Duodenal mucosa (tissue), 2 donors: ENCODE measurements around the gene SNAP47.

ENCODE experiments used
- H3K27ac ChIP-seq: one replicate; pipeline ENCODE4 v1.7.0; 2013; ENCODE audit warnings: low read depth, low read length
- H3K27me3 ChIP-seq, 2 donors: one replicate each; pipeline ENCODE4 v1.7.0; 2013; ENCODE audit warnings: low read length in 2 of 2, control low read depth in 1 of 2; ENCODE audit not compliant: insufficient read depth in 2 of 2, control insufficient read depth in 1 of 2
- H3K36me3 ChIP-seq, 2 donors: one replicate each; pipeline ENCODE4 v1.7.0; 2013; ENCODE audit warnings: low read length in 2 of 2, control low read depth in 1 of 2; ENCODE audit not compliant: insufficient read depth in 2 of 2, control insufficient read depth in 1 of 2
- H3K4me1 ChIP-seq, 2 donors: one replicate each; pipeline ENCODE4 v1.7.0; 2013; ENCODE audit warnings: low read length in 2 of 2, control low read depth in 1 of 2; ENCODE audit not compliant: insufficient read depth in 2 of 2, control insufficient read depth in 1 of 2
- H3K4me3 ChIP-seq, 2 donors: one replicate each; pipeline ENCODE4 v1.7.0; 2013; ENCODE audit warnings: low read length in 2 of 2, low read depth in 1 of 2
- H3K9ac ChIP-seq, 2 donors: one replicate each; pipeline ENCODE4 v1.7.0; 2013; ENCODE audit warnings: low read length in 2 of 2, low read depth in 1 of 2
- H3K9me3 ChIP-seq, 2 donors: one replicate each; pipeline ENCODE4 v1.7.0; 2013; ENCODE audit warnings: low read length in 2 of 2, control low read depth in 1 of 2; ENCODE audit not compliant: control insufficient read depth in 1 of 2

The SNAP47 gene

DNA sequence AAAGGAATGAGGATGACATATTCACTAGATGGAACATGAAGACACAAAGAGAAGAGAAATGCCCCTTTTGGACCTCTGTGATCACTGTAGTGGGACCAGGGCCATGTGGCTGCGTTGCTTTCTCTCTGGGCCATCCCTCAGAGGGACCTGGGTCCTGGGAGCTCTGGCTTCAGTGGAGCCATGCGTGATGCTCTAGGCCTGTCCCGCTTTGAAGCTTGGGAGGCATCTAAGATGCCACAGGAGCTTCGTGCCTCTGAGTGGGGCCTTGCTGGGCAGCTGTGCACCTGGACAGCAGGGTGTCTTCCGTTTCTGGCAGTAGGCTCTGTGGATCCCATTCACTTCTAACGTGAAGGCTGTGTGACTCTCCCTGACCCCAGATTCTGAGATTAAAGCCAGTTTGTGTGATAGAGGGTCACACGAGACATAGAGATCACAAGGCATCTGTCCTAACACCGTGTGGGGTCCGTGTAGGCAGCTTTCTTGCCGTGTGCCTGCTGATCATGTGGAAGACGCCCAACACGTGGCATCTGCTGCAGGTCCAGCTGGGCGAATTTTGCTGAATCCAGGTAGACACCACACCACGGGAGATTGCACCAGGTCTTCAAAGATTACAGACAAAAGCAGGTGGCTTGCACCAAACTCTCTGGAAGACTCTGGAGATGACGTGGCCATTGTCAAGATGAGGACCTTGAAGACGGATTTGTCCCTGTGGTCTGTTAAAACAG, 63.0 kb downstream of the SNAP47 start:
- no peaks in the 10 kb centered on the region for H3K27me3 ChIP-seq
- H3K9me3 ChIP-seq = no peaks in the 10 kb centered on the region
- H3K4me3 ChIP-seq = no peak overlapping the region
- no peaks in the 10 kb centered on the region for H3K4me1 ChIP-seq
- H3K9ac ChIP-seq = no peak overlapping the region
- H3K27ac ChIP-seq = no peak overlapping the region
- no peaks in the 10 kb centered on the region for H3K36me3 ChIP-seq

DNA sequence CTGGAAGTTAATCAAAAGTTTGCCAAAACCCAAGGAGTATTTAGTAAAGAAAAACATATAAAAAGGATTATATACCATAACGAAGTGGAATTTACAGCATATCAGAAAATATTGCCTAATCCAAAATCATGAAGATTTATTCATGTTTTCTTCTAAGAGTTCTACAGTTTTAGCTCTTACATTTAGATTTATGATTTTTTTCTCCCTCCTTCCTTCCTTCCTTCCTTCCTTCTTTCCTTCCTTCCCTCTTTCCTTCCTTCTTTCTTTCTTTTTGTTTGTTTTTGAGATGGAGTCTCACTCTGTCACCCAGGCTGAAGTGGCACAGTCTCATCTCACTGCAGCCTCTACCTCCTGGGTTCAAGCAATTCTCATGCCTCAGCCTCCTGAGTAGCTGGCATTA, 64.5 kb downstream of the SNAP47 start:
- Histone ChIP-seq H3K4me1 (no peaks in the 10 kb centered on the region), H3K36me3 (no peaks in the 10 kb centered on the region), H3K4me3 (no peak overlapping the region), H3K27me3 (no peaks in the 10 kb centered on the region), H3K9me3 (no peaks in the 10 kb centered on the region), H3K27ac (no peak overlapping the region), H3K9ac (no peak overlapping the region)

DNA sequence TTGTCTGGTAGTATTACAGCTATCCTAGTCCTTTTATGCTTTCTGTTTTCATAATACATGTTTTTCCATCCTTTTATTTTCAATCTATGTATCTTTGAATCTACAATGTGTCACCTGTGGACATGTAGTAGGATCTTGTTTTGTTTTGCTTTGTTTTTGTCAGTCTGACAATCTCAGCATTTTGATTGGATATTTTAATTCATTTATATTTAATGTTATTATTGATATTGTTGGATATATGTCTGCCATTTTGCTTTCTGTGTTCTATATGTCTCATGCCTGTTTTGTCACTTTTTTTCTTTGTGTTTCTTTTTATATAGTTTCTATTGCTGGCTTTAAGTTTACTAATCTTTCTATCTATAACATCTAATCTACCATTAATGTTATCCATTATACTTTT, 68.7 kb downstream of the SNAP47 start:
- Histone ChIP-seq H3K27ac (no peak overlapping the region), H3K4me3 (no peak overlapping the region), H3K9me3 (no peaks in the 10 kb centered on the region), H3K9ac (no peak overlapping the region), H3K4me1 (no peaks in the 10 kb centered on the region), H3K27me3 (no peaks in the 10 kb centered on the region), H3K36me3 (no peaks in the 10 kb centered on the region)

DNA sequence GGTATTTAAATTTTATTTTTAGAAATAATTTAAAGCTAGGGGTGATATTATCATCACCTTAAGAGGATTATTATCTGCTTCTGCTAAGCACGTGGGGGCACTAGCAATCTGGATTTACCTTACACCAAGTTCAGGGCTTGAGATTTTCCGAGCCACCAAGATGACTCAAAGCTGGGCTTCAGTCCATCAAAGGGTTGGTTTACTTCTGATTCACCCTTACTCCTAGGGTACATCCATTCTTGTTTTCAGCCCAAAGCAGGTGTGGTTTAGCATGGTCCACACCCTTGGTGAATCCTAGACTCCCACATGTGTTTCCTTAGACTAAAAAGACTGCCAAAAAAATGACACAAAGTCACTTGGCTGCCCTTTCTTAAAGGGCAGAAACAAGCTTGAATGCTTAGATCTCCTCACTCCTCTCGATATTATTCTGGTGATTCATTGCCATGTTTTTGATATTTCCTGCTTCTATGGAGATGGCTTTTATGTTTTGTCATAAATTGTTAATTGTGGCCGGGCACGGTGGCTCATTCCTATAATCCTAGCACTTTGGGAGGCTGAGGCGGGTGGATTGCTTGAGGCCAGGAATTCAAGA, 70.5 kb downstream of the SNAP47 start:
- Histone ChIP-seq H3K9ac (no peak overlapping the region), H3K27me3 (no peaks in the 10 kb centered on the region), H3K4me1 (no peaks in the 10 kb centered on the region), H3K27ac (no peak overlapping the region), H3K36me3 (no peaks in the 10 kb centered on the region), H3K9me3 (no peaks in the 10 kb centered on the region), H3K4me3 (no peak overlapping the region)

DNA sequence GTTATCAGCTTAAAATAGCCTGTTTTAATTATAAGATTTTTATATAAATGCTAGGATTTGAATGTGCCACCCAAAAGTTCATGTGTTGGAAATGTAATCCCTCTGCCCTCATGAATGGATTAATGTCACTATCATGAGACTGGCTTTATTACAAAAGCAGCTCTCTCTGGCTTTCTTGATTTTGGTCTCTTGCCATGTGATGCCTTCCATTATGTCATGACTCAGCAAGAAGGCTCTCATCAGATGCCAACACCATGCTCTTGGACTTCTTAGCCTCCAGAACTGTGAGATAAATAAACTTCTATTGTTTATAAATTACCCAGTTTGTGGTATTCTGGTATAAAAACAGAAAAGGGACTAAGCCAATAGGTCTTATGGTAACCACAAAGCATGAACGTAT, 73.3 kb downstream of the SNAP47 start:
- Histone ChIP-seq H3K27me3 (no peaks in the 10 kb centered on the region), H3K27ac (no peak overlapping the region), H3K4me1 (no peaks in the 10 kb centered on the region), H3K9me3 (peaks cover 0 to 2% of the 10 kb centered on the region in 2 donors), H3K36me3 (no peaks in the 10 kb centered on the region), H3K4me3 (no peak overlapping the region), H3K9ac (no peak overlapping the region)

DNA sequence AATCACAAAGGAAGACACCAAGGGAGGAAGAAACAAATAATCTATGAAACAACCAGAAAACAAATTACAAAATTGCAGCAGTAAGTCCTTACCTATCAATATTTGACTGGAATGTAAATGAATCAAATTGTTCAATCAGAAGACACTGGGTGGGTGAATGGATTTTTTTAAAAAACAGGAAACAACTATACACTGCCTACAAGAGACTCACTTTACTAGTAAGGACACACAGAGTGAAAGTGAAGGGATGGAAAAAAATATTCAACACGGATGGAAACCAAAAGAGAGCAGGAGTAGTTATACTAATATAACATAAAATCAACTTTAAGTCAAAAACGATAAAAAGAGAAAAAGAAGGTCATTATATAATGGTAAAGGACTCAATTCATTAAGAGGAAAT, 73.8 kb downstream of the SNAP47 start:
- Histone ChIP-seq H3K4me1 (no peaks in the 10 kb centered on the region), H3K27me3 (no peaks in the 10 kb centered on the region), H3K27ac (no peak overlapping the region), H3K9ac (no peak overlapping the region), H3K4me3 (no peak overlapping the region), H3K9me3 (peaks cover 4 to 7% of the 10 kb centered on the region in 2 donors), H3K36me3 (no peaks in the 10 kb centered on the region)

DNA sequence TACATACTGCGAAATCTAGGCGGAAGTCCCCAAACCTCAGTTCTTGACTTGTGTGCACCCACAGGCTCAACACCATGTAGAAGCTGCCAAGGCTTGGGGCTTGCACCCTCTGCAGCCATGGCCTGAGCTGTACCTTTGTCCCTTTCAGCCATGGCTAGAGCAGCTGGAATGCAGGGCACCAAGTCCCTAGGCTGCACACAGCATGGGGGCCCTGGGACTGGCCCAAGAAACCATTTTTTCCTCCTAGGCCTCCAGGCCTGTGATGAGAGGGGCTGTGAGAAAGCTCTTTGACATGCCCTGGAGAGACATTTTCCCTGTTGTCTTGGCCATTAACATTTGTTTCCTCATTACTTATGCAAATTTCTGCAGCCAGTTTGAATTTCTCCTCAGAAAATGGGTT, 78.7 kb downstream of the SNAP47 start:
- Histone ChIP-seq H3K9ac (no peak overlapping the region), H3K9me3 (peaks cover 4 to 9% of the 10 kb centered on the region in 2 donors), H3K36me3 (no peaks in the 10 kb centered on the region), H3K27ac (no peak overlapping the region), H3K27me3 (no peaks in the 10 kb centered on the region), H3K4me3 (no peak overlapping the region), H3K4me1 (no peaks in the 10 kb centered on the region)

DNA sequence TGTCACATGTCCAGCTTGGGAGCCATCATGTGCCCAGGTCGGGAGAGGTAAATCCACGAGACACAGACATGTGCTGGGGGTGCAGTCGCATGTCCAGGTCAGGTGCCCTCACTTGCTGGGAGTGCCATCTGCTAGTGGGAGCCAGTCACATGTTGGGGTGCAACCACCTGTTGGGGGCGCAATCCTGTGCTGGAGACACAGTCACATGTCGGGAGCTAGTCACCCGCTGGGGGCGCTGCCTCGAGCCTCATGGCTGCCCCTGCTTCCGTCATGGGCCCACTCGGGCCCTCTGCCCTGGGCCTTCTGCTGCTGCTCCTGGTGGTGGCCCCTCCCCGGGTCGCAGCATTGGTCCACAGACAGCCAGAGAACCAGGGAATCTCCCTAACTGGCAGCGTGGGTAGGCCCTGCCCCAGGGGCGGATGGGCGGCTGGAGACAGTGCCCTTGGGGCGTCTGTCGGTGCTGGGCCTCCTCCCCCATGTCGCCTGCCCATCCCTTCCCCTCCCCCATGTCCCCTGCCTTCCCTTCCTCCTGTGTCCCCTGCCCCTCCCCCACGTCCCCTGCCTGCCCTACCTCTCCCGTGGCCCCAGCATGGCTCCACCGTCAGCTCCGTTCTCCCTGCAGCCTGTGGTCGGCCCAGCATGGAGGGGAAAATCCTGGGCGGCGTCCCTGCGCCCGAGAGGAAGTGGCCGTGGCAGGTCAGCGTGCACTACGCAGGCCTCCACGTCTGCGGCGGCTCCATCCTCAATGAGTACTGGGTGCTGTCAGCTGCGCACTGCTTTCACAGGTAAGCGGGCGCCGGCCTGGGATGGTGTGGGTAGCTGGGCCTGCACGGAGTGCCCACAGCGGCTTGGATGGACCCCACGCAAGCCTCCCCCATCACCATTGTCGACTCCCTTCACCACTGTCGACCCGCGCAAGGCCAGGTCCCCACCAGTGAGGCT, 80.5 kb downstream of the SNAP47 start, which contains the start of gene PRSS38:
Gene PRSS38 (plus strand): TSS at position 208 of the 942 bp plus-strand sequence. CDS start 42 bp downstream, at position 250.
- H3K27me3 ChIP-seq = no peaks in the 10 kb centered on the region
- H3K27ac ChIP-seq = no peak within 1 kb of the TSS
- H3K9me3 ChIP-seq = peaks cover 4 to 9% of the 10 kb centered on the region in 2 donors

DNA sequence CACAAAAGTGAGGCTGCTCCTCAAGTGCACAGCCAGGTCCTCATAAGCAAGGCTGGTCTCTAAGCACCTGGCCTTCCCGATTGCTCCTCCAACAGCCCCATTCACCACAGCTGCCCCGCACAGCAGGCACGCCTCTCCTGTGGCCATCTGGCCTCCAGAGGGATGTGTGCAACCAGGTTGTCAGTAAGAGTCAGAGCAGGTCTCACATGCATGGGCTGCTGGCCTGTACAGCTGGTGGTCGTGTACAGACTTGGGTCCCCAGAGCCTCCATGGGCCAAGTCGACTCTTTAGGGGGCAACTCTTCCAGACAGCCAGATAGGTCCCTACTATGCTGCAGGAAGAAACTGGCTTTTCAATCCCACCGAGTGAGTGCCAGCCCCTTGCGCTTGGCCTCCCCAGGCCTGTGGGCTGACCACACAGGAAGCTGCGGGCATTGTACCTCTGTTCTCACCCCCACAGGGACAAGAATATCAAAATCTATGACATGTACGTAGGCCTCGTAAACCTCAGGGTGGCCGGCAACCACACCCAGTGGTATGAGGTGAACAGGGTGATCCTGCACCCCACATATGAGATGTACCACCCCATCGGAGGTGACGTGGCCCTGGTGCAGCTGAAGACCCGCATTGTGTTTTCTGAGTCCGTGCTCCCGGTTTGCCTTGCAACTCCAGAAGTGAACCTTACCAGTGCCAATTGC, 81.7 kb downstream of the SNAP47 start:
- no peaks in the 10 kb centered on the region for H3K27me3 ChIP-seq
- H3K9me3 ChIP-seq = peaks cover 4 to 9% of the 10 kb centered on the region in 2 donors
- no peak overlapping the region for H3K27ac ChIP-seq
- no peaks in the 10 kb centered on the region for H3K36me3 ChIP-seq
- H3K9ac ChIP-seq = no peak overlapping the region
- no peak overlapping the region for H3K4me3 ChIP-seq
- no peaks in the 10 kb centered on the region for H3K4me1 ChIP-seq

More for the DNA sequence above, 80.5 kb downstream of the SNAP47 start, which contains the start of gene PRSS38:
- no peak within 1 kb of the TSS for H3K4me3 ChIP-seq
- no peak within 1 kb of the TSS for H3K9ac ChIP-seq
- H3K36me3 ChIP-seq = no peaks in the 10 kb centered on the region
- H3K4me1 ChIP-seq = no peaks in the 10 kb centered on the region
